Progenitor cell of endocrine pancreas (in vitro differentiated cells): ENCODE measurements around the gene PLPP4. TPM values are rescaled to one million over a fixed set of nuclear protein-coding genes. Genes with fewer than 3 reads are reported as not detected.
"Not testable (repeated sequence)": the region's sequence is repeated elsewhere in the genome, so short reads cannot be mapped to it uniquely, and the experiment has no call there.

Experiments
- DNase-seq: peaks from one replicate; pipeline ENCODE4 v3.0.0; 2021; ENCODE audit warnings: low spot score; ENCODE audit not compliant: unreplicated experiment
- H3K27ac Mint-ChIP-seq: 2 replicates; pipeline ENCODE4 v1.8.0; 2021; ENCODE audit warnings: mild to moderate bottlenecking, moderate library complexity, mixed read lengths
- H3K27me3 Mint-ChIP-seq: 2 replicates; pipeline ENCODE4 v1.8.0; 2021; ENCODE audit warnings: mixed read lengths
- H3K36me3 Mint-ChIP-seq: 2 replicates; pipeline ENCODE4 v1.8.0; 2022; ENCODE audit warnings: mixed read lengths; ENCODE audit not compliant: insufficient read depth
- H3K4me1 Mint-ChIP-seq: 2 replicates; pipeline ENCODE4 v1.8.0; 2021; ENCODE audit warnings: low read depth, mixed read lengths
- H3K4me3 Mint-ChIP-seq: 2 replicates; pipeline ENCODE4 v1.8.0; 2021; ENCODE audit warnings: low read depth, mild to moderate bottlenecking, moderate library complexity, mixed read lengths
- H3K9me3 Mint-ChIP-seq: 2 replicates; pipeline ENCODE4 v1.8.0; 2021; ENCODE audit warnings: low read depth, mixed read lengths
- total RNA-seq: library from RNA; stranded (reverse); gene quantifications from 2 replicates; pipeline ENCODE4 v1.2.1, GENCODE V29; 2021
- TF ChIP-seq, protein P1 (sequence below): fragments of 200-600 bp; sonication (generic); IDR thresholded peaks from one replicate; pipeline ENCODE4 v1.5.0; 2021; ENCODE audit warnings: antibody characterized with exemption, mild to moderate bottlenecking; ENCODE audit not compliant: unreplicated experiment

Gene PLPP4
- total RNA-seq, 1 donor from 2014 or later: not detected

DNA sequence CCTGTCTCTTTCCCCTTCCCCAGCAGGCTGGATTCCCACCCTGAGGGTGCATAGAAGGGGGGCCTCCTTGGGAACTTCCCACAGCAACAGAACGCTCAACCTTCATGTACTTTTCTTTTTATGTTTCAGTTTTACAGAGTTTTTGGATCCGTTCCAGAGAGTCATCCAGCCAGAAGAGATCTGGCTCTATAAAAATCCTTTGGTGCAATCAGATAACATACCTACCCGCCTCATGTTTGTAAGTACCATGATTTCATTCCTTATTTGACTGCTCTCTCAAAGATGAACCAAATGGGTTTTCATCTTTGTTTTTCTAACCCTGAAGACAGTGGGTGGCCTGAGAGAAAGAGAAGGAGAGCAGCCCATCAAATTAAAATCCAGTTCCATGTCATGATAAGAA is 46.7 kb downstream of the PLPP4 start:
- TF ChIP-seq, protein P1, sequence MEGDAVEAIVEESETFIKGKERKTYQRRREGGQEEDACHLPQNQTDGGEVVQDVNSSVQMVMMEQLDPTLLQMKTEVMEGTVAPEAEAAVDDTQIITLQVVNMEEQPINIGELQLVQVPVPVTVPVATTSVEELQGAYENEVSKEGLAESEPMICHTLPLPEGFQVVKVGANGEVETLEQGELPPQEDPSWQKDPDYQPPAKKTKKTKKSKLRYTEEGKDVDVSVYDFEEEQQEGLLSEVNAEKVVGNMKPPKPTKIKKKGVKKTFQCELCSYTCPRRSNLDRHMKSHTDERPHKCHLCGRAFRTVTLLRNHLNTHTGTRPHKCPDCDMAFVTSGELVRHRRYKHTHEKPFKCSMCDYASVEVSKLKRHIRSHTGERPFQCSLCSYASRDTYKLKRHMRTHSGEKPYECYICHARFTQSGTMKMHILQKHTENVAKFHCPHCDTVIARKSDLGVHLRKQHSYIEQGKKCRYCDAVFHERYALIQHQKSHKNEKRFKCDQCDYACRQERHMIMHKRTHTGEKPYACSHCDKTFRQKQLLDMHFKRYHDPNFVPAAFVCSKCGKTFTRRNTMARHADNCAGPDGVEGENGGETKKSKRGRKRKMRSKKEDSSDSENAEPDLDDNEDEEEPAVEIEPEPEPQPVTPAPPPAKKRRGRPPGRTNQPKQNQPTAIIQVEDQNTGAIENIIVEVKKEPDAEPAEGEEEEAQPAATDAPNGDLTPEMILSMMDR: no peak
- Mint-ChIP-seq H3K36me3 (no peaks in the 10 kb centered on the region), H3K9me3 (no peaks in the 10 kb centered on the region), H3K27ac (no peak overlapping the region), H3K4me1 (no peaks in the 10 kb centered on the region), H3K27me3 (peaks cover 2% of the 10 kb centered on the region), H3K4me3 (no peak overlapping the region)
- no peak for DNase-seq

- H3K4me3 Mint-ChIP-seq, H3K27me3 Mint-ChIP-seq, H3K27ac Mint-ChIP-seq, H3K36me3 Mint-ChIP-seq, H3K9me3 Mint-ChIP-seq, DNase-seq, H3K4me1 Mint-ChIP-seq: not testable (repeated sequence)
These were observed 47.2 kb downstream of the PLPP4 start for GRCh38 chr10:120504227-120504626.

- Mint-ChIP-seq H3K27me3 (peaks cover 2% of the 10 kb centered on the region), H3K27ac (no peak overlapping the region), H3K36me3 (no peaks in the 10 kb centered on the region), H3K4me3 (no peak overlapping the region), H3K4me1 (no peaks in the 10 kb centered on the region), H3K9me3 (no peaks in the 10 kb centered on the region)
- DNase-seq: no peak
- TF ChIP-seq, protein P1: no peak
These were observed 48.0 kb downstream of the PLPP4 start for GRCh38 chr10:120505056-120505455.

GRCh38 chr10:120505866-120506265 is 48.8 kb downstream of the PLPP4 start:
- peaks cover 2% of the 10 kb centered on the region for H3K27me3 Mint-ChIP-seq
- TF ChIP-seq, protein P1: no peak

GRCh38 chr10:120506674-120507073 is 49.6 kb downstream of the PLPP4 start:
- TF ChIP-seq, protein P1: no peak
- peaks cover 2% of the 10 kb centered on the region for H3K27me3 Mint-ChIP-seq
- H3K4me3 Mint-ChIP-seq: no peak overlapping the region
- H3K27ac Mint-ChIP-seq: no peak overlapping the region
- no peaks in the 10 kb centered on the region for H3K36me3 Mint-ChIP-seq
- DNase-seq: no peak
- H3K9me3 Mint-ChIP-seq: no peaks in the 10 kb centered on the region
- no peaks in the 10 kb centered on the region for H3K4me1 Mint-ChIP-seq

More at GRCh38 chr10:120505866-120506265, 48.8 kb downstream of the PLPP4 start:
- Mint-ChIP-seq H3K4me3 (no peak overlapping the region), H3K9me3 (no peaks in the 10 kb centered on the region), H3K27ac (no peak overlapping the region), H3K4me1 (no peaks in the 10 kb centered on the region), H3K36me3 (no peaks in the 10 kb centered on the region)
- no peak for DNase-seq

GRCh38 chr10:120507175-120507574 is 50.1 kb downstream of the PLPP4 start:
- no peaks in the 10 kb centered on the region for H3K9me3 Mint-ChIP-seq
- DNase-seq: no peak
- no peaks in the 10 kb centered on the region for H3K27me3 Mint-ChIP-seq
- TF ChIP-seq, protein P1: no peak
- no peaks in the 10 kb centered on the region for H3K4me1 Mint-ChIP-seq
- no peak overlapping the region for H3K4me3 Mint-ChIP-seq
- H3K27ac Mint-ChIP-seq: no peak overlapping the region
- no peaks in the 10 kb centered on the region for H3K36me3 Mint-ChIP-seq
